ENCODE measurements around the gene SLC9A3. TPM values are rescaled to one million over a fixed set of nuclear protein-coding genes. Genes with fewer than 3 reads are reported as not detected.

The SLC9A3 gene
- total RNA-seq, 1 donor from 2014 or later: 1.4 TPM

DNA sequence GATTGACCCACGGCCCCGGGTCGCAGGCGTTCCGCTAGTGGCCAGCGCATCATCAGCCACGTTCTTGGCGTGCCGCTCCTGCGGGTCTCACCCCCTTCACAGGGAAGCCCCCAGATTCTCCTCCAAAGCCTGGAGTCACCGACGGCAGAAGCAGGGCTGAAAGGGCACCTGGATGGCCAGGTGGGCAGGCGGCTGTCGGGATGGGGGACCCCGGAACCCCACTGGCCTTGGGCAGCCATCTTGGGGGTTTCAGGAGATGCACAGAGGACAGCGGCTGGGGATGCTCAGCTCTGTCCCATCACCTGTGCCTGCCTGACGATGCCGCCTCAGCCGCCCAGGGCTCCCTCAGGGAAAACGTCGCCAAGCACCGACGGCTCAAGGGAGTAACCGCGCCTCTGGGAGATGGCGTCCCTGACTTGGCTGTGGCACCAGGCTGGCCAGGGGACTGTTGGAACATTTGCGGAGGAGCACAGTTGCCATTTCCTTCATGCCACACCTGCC, 14.1 kb upstream of the SLC9A3 start:
- no peak for DNase-seq

DNA sequence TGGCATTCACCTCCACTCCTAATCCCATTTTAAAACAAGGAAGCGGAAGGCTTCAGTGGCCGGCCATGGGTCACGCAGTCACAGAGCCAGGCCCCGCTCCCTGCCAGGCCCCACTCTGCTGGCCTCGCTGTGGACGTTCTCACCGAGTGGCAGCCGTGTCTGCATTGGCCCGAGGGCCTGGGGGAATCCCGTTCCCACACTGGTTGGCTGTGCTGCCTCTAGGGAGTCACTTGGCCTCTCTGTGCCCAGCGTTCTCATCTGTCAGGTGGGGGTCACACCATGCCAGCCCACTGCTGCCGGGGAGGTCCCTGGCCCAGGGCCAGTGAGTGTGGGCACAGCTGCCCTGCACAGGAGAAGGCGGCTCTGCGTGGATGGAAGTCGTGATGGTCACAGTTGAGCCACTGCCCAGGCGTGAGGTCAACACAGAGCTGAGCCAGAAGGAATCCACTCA, 13.4 kb upstream of the SLC9A3 start:
- no peak for DNase-seq

DNA sequence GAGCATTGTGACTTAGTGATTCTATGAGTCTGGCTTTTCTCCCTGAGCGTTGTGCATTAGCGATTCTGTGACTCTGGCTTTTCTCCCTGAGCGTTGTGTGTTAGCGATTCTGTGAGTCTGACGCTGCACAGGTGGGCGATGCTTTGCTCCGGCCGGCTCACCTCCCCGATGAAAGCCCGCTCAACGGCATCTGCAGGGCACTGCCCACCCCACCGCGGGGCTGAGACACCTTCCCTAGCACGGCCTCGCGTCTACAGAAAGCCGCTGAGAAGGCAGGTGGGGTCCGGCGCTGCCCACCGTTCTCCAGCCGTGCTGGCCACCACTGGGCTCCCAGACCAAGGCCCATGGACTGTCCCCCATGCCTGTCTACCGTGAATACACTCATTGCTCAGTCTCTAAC, 12.8 kb upstream of the SLC9A3 start:
- no peak for DNase-seq

DNA sequence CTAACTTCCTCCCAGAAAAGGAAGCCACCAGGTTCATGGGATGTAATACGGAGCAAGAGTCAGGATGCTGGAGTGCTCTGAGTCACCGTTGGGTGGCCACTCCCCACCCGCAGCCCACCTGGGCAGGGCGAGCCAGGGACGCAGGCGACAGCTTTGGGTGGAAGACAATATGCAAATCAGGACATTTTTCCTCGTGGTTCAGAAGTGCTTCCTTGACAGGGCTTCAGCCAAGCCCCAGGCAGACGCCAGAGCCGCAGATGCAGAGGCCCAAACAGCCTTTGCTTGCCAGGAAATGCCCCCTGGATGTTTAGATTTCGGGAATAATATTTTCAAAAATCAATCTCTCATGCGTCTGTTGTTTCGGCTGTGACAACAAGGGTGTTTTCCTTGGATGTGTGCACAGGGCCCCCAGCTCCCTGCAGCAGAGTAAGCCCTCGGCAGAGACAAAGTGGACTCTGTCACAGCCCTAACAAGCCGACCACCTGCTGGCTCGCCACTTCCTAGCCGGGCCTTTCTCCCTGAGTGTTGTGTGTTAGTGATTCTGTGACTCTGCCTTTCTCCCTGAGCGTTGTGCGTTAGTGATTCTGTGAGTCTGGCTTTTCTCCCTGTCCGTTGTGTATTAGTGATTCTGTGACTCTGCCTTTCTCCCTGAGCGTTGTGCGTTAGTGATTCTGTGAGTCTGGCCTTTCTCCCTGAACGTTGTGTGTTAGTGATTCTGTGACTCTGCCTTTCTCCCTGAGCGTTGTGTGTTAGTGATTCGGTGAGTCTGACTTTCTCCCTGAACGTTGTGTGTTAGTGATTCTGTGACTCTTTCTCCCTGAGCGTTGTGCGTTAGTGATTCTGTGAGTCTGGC, 11.8 kb upstream of the SLC9A3 start:
- no peak for DNase-seq

DNA sequence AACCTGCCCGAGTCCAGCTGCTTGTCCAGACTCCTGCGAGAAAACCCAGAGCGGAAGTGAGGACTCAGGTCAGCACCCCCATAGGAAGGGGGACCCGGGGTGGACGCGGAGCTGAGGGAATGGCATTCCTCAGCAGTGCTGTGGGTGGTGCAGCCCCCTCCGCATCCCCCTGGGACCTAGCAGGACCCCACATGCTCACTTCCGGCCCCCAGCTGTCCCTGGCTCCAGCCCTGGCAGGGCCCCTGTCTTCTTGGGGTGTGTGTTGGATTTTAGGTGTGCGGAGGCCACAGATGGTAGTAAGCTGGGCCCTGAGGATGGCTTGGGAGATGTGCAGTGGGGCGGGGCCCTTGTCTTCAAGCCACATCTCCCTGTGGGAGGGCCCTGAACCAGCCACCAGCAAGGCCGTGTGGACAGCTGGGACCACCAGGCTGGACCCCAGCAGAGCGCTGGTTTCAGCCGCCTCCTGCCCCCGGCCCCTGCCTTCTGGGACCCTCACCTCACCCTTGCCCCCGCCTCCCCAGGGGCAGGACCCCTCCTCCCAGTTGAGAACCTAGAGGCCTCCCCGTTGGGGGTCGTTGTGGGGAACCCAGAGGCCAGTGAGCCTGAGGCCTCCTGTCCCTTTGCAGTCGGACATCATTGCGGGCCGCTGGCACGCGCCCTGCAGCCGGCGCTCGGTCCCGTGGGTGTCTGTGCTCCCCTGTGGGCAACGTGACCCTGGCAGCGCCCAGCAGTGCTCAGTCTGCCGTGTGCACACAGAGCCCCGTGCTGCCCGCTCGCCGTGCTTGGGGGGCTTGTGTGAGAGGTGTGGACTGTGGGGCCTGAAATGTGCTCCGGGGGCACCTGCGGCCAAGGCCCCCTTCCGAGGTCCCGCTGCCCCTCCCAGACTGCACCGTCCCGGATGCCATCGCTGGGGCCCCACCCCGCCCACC, 10.8 kb upstream of the SLC9A3 start:
- no peak for DNase-seq

DNA sequence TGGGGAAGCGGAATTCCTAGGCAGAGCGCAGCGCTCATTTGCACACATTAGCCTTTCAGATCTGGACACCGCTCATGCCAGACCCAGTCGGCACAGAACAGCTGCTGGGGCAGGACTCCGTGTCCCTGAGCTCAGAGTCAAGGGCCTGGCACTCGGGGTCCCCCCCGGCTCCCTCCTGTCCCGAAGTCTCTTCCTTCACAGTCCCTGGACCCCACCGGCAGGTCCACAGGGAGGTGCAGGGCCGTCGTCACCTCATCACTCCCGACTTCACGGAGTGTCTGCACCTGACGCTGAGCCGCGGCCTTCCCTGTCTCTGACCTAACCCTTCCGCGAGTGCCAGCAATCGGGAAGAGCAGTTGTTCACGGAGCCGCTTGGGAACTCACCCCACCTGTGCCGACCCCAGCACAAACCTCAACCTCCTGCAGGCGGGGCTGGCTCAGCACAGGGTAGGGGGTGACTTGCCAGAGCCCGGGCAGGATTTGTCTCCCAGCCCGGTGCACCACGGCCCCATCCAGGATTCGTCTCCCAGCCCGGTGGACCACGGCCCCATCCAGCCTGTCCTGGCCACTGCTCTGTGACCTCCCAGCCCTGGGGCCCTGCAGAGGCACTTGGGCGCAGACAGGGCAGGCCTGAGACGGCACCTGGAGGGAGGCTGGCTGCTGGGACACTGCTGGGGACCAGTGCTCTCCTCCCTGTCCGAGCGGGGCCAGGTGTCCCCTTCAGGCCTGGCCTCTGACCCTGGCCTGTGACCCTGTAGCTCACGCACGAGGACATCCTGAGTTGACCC, 9.9 kb upstream of the SLC9A3 start:
- no peak for DNase-seq

DNA sequence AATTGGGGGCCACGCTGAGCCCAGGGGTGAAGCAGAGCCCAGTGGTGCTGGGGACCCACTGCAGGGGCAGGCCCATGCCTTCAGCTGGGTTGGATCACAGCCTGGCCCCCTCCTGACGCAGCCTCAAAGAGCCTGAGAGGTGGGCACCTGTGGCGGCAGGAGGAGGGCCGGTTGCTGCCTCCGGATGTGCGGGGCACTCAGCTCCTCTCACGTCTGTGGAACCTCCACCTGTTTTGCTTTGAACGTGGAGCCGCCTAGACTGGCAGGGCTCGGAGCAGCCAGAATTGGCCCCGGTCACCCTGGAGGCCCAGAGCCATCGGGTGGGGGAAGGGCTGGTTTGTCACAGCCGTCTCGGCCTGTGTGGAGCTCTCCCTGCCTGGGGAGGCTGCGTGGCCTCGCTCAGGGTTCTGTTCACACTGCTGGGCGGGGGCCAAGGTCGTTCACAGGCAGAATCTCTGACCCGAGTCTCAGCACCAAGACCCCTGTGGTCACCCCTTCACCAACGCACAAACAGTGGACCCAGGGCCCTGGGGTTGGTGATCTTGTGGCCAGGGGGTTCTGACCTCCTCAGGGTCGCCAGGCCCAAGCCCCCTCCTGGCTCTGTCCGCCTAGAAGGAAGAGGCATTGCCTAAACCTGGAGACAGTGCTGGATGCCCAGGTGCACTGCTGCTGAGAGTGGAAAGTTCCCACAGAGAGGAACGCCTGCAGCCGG, 9.2 kb upstream of the SLC9A3 start:
- DNase-seq: no peak

DNA sequence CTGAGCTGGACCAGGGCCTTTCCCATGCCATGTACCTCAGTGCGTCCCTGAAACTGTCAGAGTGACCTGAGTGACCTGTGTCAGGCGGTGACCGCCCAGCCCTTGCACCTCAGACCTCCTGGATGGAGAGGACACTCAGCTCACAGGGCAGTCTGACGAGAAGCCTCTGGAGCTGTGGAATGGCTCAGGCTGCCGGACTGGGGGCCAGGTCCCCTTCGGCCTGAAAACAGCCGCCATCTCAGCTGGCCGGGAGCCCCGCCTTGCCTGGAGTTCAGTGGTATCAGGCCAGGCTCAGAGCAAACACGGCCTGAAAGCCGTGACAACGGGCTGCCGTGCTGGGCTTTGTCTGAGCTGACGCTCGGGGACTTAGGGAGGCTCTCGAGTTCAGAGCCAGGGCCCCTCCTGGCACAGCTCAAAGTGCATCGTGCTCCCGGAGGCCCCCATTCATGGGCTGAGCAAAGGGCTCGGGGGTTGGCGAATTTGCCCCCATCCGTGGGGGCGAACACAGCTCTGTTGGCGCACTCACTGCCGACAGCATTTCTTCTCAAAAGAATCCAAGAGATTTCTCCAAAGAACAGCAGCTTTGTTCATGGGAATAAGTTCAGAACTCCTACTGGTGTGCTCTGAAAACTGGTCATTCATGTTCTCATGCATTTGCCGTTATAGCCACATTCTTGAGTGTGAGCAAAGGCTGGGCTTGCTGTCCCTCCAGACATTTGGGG, 8.4 kb upstream of the SLC9A3 start:
- no peak for DNase-seq

DNA sequence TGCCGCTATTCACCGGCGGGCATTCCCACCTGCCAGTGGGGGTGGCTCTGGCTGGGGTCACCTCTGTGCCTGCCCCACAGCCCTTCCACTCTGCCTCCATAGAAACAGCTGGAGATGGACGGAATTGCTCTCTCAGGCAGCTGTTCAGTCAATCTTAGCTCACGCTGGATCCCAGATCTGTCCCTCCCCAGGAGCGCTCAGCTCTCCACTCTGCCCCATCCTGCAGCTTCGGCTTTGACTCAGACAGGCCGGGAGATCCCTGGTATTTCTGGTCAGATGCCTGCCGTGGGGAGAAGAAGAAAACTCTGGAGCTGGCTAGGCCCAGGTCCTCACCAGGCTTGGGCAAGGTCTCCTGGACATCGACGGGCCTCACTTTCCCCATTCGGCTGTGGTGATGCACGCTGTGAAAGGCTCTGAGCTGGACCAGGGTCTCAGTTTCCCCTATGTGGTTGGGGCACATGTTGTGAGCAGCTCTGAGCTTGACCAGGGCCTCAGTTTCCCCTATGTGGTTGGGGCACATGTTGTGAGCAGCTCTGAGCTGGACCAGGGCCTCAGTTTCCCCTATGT, 7.6 kb upstream of the SLC9A3 start:
- DNase-seq: no peak

DNA sequence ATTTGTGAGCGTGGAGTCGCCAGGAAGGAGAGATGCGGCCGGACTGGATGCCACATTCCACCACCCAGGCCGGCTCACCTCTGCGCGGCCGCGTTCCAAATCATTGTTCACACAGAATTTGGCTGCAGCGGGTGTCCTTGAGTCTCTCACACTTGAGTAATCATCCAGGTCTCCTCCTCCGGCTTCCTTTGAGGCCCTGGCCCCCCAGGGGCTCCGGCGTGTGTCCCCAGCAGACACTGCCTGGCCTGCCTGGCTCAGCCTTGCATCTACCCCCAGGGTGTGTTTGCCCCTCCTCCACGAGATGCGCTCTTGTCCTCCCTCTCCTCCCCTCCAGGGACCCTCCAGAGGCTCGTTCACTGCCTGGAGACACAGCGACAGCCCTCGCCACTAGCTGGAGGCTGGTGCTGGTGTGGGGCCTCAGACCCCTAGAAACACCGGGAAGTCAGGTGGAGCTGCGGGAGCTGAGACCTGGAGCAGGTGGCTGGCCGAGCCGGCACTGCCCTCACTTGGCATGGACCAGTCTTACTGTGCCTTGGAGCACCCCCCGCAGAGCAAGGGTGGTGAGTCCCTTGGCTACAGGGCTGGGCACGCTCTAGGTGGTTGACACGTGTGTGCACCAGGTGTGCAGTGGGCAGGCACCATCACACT, 7.0 kb upstream of the SLC9A3 start:
- no peak for DNase-seq

DNA sequence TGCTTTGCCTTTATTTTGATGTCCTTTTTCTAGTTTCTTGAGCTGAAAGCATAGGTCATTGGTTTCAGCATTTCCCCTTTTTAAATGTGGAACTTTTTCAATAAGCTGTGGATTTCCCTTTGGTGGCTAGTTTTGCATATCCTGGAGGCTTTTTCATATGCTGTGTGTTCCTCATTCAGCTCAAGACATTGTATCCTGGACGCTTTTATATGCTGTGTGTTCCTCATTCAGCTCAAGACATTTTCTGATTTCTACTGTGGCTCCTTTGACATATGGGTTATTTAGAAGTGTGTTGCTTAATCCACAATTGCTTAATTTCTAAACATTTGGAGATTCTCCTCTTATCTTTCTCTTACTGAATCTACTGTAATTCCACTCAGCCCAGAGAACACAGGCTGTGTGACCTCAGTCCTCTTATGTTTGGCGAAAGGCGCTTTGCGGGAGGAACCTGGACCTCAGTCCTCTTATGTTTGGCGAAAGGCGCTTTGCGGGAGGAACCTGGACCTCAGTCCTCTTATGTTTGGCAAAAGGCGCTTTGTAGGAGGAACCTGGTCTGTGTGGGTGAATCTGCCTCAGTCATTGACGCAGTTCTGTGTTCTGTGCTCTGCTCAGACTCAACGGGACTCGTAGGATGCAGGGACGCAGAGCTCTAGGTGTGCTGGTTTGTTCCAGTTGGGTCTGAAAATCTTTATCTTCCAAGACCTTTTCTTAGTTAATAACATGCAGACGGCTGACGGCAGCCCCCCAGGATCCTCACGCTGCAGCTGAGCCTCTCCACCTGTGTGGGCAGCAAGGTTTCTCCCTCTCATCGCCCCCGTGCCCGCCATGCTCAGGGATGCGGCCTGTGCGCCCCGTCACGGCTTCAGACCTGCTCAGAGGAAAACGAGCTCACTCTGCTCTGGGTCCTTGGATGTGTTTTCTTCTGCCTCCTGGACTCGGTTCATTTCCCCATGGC, 6.0 kb upstream of the SLC9A3 start:
- DNase-seq: no peak

DNA sequence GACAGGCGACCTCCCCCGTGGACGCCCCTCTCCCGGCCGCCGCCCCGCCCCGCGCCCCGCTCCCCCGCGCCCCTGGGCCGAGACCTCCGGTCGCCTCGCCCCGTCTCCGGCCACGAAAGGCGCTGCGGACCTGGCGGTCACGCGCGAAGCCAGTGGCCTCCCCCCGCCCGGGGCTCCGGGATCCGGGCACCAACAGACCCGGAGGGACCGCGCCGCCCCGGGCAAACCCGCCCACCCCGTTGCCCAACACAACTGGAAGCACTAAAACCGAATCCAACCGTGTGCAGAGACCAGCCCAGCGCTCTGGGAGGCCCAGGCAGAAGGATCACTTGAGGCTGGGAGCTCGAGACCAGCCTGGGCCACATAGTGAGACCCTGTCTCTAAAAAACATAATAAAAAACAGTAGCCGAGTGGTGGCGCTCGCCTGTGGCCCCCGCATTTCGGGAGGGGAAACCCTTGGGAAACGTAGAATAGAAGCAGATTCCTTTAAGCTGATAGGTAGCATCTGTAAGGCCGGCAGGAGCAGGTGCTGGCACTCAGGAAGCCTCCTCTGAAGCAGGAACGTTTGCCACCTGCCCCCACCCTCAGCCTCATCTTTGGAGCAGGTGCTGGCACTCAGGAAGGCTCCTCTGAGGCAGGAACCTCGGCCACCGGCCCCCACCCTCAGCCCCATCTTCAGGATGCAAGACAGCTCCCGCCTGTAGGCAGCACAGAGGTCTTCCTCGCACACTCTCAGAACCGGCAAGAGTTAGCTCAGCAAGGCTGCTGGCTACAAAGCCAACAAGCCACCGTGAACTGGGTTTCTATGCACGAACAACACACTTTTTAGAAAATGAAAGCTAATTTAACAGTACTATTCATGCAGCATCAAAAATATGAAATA, 4.6 kb upstream of the SLC9A3 start:
- DNase-seq: no peak

DNA sequence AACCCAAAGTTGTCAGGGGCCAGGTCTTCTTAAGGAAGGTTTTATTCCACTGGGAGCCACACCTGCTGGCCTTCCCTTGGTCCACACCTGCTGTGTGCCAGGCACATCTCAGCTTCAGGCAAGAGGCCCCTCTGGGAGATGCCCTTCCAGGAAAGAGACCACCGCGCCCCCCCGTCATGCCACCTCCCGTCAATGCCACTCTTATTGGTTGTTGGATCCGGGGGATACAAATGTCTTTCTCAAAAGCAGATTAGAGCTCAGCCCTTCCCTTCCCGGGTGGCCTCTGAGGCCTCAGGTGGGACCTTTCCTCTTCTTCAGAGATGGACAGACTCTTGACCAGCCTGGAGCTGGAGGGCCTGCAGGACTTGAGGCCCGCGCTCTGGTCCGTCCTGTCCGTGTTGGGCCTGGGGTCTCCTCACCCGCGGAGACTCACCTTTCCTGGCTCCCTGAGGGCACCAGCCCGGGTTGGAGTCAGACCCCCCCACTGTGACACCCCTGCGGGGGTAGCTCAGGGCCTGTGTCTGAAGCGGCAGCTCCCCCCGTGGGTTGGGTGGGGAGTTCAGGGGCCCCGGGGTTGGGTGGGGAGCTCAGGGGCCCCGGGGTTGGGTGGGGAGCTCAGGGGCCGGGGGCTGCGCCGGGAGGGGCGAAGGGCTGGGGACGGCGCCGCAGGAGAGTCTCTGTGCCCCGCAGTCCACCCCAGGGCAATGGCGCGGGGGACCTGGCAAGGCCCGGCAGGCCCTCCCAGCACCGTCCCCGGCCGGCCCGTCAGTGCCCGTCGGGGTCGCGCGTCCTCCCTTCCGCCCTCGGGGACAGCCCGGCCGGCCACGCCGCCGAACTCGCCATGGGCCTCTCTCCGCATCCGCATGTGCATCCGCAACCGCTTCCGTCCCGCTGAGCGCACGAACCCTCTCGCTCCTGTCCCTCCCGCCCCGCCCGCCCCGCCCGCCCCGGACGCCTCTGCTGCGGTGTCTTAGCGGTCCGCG, 3.7 kb upstream of the SLC9A3 start:
- no peak for DNase-seq

DNA sequence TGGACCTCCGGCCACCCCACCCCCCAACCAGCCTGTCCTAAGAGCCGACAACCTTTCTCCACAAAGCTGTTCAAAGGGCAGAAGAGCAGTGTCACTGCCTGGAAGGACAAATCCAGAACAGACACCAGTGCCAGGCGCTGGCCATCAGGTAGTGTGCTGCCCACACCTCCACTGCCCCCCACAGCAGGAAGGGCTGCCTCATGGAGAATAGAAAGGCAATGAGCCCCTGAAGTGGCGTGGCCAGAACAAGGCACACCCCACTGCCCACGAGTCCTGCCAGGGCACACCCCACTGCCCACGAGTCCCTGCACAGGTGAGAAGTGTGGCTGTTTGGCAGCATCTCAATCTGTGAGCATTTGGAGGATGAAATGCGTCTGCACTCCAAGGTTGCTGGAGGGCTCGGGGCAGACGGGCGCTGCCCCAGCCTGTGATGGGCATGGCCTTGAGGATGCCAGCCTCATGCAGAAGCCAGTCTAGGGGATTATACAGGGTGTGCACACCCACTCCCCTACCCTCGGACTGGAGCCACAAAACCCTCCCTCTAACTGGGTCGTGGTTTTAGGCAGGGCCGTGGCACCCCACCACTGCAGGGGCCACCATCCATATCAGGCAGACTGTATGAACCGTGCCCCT, 2.3 kb upstream of the SLC9A3 start:
- no peak for DNase-seq

DNA sequence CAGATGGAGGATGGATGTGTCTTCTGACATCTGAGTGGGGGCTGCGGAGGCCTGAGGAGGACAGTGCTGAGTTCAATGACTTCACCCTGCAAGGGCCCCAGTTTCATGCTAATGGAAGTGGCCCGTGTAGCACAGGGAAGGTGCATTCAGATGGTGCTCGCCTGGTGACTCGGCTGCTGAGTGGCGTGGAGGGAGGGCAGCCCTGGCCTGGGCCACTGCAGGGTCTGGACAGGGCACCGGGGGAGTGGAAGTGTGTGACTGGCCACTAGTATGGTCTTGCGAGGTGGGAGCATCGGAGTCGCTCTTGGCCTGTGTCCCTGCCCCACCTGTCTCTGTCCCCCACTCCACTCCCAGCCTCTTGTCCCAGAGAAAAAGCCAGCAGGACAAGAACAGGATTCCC, 1.7 kb upstream of the SLC9A3 start:
- DNase-seq: no peak
